GM10847 (cell line): ENCODE measurements around the gene DDX17.

Experiments used
- POLR2A ChIP-seq: IDR thresholded peaks from 2 replicates; pipeline ENCODE4 v1.6.1; 2011; ENCODE audit not compliant: insufficient read length; ENCODE audit errors: extremely low read depth

Gene DDX17

DNA sequence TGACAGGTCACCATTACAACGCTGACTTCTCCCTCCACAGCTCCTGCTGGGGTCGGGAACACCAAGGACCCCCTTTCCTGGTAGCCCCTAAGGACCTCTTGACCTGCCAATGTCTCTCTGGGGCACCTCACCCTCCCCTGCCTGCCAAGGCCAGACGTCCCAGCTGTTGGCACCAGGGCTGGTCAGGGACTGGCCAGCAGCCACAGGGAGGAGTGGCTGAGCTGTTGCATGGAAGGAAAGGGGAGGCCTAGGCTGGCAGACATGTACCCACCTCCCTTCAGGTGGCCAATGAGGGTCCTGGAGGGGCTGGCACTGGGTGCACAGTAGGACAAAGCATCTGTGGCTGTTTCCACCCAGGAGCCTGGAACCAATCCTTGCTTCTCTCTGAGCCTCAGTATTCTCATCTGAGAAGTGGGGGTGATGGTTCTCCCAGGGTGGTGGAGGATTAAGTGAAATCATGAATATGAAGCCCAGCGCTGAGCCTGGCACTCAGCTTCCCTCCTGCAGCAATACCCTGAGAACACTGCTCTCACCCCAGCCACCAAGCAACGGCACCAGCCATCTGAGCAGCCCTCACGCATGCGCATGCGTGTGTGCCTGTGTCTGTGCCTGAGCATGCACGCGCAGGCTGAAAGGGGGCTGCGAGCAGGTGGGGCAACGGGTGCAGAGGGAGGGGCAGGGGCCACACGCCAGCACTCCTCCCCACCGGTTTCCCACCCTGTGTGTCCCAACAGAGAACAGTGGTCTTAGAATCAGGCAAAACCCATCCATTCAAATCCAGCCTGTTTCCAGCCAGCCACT lies 57.0 kb downstream of the DDX17 start:
- TF ChIP-seq POLR2A: no peak

DNA sequence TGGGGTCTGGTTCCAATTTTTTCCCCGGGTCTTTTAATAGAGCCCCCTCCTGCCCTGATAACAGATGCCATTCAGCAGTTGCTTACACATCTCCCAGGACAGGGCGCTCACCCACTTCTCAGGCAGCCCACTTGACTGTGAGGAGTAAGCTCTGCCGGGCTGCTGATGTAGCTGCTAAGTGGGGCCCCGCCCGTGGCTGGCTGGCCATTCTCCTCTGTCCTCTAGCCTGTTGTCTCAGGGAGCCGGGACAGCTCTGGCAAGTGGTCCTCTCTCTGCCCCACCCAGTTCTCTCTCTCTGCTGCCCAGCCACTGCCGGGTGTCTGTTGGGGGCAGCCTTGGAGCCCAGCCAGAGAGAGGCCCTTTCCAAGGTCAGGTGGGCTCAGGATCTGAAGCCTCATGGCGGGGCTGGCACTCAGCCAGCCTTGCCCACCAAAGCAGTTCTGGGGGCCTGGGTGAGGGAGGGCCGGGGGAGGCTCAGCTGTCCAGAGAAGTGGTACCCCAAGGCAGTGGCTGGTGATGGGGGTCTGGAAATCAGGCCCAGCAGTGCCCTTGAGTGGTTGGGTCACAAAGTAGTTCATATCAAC lies 60.0 kb downstream of the DDX17 start:
- no peak for TF ChIP-seq POLR2A

DNA sequence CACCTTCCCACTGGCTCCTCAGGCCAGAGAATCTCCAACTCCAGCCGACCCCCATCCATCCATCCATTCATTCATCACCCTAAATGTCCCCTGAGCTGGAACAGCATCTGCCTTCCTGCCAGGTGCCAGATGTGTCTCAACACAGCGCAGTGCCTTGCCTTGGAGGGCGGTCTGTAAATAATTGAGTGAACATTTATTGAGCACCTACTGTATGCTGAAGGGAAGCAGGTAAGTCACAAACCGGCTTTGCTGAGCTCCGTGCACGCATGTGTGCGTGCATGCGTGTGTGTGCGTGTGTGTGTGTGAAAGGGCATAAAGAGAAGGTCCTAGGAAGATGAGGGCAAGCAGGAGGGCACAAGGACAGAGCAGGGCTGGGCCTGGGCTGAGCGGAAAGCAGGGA lies 61.3 kb downstream of the DDX17 start:
- TF ChIP-seq POLR2A: no peak

DNA sequence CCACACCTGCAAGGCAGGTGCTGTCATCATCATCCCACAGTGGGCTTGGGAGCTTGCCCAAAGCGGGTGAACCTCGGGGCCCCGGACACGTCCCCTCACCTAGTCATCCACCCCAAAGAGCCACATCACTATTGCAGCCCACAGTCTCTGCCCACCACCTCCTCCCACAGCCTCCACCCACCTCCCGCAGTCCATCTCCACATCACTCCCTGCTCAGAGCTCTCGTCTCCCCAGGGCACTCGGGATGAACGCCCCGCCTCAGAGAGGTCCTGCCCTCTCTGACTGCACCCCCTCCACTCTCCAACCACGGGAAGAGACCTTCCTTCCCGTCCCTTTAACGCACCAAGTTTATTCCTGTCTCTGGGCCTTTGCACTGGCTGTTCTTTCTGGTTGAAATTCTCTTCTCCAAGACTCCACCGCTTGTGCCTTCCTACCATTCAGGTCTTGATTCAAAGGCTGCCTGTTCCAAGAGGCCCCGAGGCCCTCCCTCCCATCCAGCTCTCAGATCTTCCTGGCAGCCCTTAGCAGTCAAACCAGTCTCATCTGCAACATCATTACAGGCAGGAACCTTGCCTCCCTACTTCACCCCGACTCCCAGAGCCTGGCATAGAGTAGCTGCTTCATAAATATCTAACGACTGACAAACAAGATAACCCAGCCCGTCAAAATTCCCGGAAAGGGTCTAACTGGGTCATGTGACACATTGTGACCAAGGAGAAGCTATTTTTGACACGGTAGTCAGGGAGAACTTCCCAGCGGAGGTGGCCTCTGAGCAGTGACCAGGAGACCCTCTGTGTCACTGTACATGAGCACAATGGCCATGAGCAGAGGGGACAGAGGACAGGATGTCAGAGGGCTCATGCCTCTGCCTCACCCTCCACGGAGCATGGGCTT lies 62.2 kb downstream of the DDX17 start:
- no peak for TF ChIP-seq POLR2A

DNA sequence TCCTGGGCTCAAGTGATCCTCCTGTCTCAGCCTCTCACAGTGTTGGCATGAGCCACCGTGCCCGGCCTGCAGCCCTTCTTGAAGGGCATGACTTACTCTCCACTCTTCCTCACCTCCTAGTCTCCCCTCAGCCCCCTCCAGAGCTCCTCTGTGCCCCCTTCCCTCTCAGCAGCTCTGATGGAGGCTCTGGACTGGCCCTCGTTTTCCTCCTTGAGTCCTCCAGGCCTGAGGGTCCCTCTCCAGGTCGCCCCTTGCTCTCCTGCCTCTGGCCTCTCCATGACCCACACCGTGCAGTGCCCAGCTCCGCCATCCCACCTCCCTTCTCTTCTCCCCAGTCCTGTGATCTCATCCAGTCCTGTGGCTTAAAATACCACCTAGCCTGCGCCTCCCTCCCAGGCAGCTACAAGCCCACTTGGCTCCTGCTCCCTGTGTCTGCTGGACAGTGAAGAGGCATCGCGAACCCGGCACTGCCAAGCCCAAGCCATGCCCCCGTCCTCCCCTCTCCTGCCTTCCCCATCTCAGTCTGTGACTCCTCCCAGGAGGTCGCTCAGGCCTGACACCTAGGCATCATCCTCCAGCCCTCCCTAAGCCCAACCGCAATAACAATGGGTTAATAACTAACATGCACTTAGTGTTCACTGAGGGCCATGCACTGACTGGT lies 63.0 kb downstream of the DDX17 start:
- TF ChIP-seq POLR2A: no peak

DNA sequence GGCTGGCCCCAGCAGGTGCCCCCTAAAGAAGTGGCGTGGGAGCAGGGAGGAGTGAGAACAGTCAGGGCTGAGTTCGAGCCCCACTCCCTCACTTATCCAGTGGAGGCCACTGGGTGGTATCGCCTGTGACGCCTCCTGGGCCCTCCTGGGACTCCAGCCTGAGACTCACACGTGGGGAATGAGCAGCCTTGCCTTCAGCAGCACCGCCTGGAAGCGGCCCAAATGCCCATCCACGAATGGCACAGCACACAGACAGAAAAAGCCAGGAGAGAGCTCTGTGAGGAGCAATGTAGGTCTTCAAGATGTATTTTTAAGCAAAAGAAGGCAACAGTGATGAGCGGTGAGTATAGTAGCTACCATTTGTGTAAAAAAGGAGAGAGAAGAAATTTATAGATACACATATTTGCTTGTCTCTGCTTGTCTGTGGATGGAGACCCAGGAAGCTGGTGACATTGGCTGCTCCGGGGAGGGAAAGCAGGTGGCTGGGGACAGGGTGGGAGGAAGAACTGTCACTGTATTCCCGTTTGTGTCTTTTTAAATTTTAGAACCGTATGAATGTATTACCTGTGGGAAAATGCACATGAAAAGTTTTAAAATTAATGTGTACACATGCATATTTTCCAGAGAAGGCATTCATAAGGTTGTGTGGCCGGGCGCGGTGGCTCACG lies 64.4 kb downstream of the DDX17 start:
- TF ChIP-seq POLR2A: no peak

DNA sequence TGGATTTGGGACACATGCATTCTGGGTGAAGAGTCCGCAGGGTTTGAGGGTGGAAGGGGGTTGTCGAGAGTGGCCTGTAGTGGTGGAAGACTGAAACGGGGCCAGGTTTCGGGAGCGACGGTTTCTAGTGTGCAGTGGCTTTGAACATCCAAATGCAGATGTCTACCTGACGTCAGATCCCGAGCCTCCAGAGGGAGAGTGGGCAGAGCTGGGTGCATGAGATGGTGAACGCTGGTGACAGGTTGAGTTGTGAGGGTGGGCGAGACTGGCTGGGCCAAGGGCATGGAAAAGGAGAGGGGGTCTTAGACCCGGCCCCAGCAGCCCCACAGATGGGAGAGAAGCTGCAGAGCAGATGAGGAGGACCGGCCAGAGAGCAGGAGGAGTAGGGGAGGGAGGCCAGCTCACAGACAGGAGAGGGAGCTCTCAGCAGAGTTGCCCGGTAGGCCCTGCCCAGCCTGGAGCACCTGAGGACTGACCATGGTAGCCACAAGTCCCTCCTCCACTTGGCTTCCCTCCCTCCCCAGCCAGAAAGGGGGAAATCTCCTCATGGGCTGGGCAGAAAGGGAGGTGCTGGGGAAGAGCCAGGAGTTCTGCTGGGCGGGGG lies 65.3 kb downstream of the DDX17 start:
- no peak for TF ChIP-seq POLR2A

DNA sequence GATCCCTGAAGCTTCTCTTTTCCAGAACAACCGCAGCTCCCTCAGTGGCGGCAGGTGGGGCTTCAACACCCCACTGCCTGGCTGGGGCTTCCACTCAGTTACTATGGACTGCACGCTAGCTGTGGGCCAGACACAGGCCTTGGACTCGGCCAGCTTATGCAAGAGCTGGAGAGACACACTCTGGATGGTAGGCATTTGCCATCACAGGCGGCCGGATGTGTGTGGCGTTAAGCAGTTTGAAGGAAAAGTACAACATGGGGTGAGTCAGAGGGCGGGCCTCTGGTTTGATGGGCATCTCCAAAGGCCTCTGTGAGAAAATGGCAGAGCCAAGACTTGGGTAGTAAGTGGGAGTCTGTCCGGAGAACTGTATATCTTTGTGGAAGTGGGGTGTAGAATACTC lies 68.7 kb downstream of the DDX17 start:
- TF ChIP-seq POLR2A: no peak

DNA sequence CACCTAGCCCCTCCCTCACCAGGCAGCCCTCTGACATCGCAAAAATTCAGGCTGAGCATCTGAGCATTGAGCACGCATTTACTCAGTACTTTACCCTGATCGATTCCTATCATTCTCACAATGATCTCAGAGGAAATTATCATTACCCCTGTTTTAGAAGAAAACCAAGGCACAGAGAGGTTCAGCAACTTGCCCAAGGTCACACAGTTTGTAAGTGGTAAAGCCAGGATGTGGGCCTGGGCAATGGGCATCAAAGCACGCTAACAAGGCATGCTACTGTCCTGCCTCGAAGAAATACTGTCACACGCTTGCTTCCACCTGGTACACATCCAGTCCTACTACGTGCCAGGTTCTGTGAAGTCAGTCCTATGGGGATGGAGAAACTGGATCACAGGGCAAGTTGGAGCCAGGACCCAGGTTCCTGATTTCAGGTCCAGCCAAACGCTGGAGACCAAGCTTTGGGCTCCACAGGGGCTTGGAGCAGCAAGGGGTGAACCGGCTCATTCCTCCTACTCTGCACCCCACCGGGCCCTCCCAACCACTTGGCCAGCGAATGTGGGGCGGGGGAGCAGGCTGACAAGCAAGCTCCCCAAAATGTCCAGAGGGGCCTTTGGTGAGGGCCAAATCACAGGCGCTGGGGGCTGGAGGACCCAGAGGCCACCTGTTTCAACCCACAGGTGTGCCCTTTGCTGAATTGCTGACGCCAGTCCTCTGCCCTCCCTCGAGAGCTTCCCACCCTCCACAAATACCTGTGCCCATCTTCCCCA lies 69.3 kb downstream of the DDX17 start:
- no peak for TF ChIP-seq POLR2A

DNA sequence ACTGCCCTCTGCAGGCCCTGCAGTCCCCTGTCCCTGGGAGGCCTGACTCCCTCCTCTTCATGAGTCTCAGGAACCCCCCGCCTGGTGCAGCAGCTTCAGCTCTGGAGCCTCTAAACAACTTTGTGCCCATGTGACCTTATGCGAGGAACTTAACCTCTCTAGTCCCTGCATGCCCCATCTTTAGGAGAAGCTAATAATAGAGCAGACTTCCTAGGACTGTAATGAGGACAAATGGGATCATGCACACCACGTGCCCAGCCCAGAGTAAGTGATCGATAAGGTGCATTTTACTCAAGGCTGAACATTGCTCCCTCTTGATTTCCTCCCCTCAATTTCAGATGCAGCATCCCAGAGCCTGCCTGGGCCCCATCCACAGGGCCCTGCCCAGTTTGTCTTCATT lies 70.1 kb downstream of the DDX17 start:
- TF ChIP-seq POLR2A: no peak

DNA sequence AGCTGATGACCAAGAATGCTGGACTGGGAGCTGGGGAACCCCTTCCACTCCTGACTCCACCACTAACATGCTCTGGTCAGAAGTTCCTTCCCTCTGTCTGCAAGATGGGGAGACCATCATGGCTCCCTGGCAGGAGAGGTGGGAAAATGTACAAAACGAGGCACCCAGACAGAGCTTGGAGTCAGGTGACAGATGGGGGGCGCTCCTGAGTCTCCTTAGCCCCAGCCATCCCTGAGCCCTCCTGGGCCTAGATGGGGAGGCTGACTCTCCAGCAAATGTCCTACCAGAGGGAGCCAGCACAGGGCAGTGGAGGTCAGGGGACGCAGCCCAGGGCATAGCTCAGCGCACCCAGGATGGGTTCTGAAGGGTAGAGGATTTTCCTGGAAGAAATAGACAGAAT lies 71.1 kb downstream of the DDX17 start:
- TF ChIP-seq POLR2A: no peak

DNA sequence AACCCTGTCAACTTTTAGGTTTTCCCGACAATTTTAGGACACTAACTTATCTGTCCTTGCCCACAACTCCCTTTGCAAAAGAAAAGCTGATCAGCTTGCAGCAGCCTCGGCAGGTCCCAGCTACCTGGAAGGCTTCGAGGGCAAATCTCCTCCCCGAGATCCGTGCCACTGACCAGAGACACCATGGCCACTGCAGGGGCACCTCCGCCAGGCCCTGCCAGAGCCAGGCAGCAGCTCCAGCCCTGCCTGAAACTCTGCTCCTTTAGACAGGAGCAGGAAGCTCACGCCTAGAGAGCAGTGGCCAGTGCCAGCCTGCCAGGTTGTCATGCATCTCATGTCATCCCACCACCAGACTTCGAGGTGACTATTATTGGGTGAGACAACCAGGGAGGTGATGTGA lies 72.2 kb downstream of the DDX17 start:
- TF ChIP-seq POLR2A: no peak
